Endothelial cell (in vitro differentiated cells): ENCODE data around the gene SCP2D1. TPM values are rescaled to one million over a fixed set of nuclear protein-coding genes. Genes with fewer than 3 reads are reported as not detected.

Source experiments
- DNase-seq: peaks from one replicate; pipeline ENCODE4 v3.0.0; 2021; ENCODE audit warnings: low spot score
- H3K27ac Mint-ChIP-seq: one replicate; pipeline ENCODE4 v1.8.0; 2021; ENCODE audit warnings: mixed read lengths, inconsistent platforms; ENCODE audit not compliant: unreplicated experiment
- H3K27me3 Mint-ChIP-seq: one replicate; pipeline ENCODE4 v1.8.0; 2021; ENCODE audit warnings: mild to moderate bottlenecking, moderate library complexity, mixed read lengths, inconsistent platforms; ENCODE audit not compliant: unreplicated experiment
- H3K36me3 Mint-ChIP-seq: one replicate; pipeline ENCODE4 v1.8.0; 2021; ENCODE audit warnings: mild to moderate bottlenecking, low read depth, mixed read lengths, inconsistent platforms; ENCODE audit not compliant: unreplicated experiment
- H3K4me1 Mint-ChIP-seq: one replicate; pipeline ENCODE4 v1.8.0; 2021; ENCODE audit warnings: mild to moderate bottlenecking, mixed read lengths, inconsistent platforms; ENCODE audit not compliant: unreplicated experiment
- H3K4me3 Mint-ChIP-seq: one replicate; pipeline ENCODE4 v1.8.0; 2021; ENCODE audit warnings: mild to moderate bottlenecking, mixed read lengths, inconsistent platforms; ENCODE audit not compliant: unreplicated experiment
- H3K9me3 Mint-ChIP-seq: one replicate; pipeline ENCODE4 v1.8.0; 2021; ENCODE audit warnings: mixed read lengths, inconsistent platforms; ENCODE audit not compliant: unreplicated experiment
- total RNA-seq: library from RNA; stranded (reverse); fragmentation: NEBNext Ultra II Directional; extraction: Animal tissue kit (Norgen Biotek cat#: 25700); gene quantifications from one replicate; pipeline ENCODE4 v1.2.1, GENCODE V29; 2021; ENCODE audit not compliant: unreplicated experiment
- TF ChIP-seq, protein P1 (sequence below): fragments of 200-600 bp; sonication (generic); IDR thresholded peaks from one replicate; pipeline ENCODE4 v1.5.0; 2021; ENCODE audit warnings: antibody characterized with exemption; ENCODE audit not compliant: unreplicated experiment

The SCP2D1 gene
- total RNA-seq, 1 donor from 2014 or later, result not detected

DNA sequence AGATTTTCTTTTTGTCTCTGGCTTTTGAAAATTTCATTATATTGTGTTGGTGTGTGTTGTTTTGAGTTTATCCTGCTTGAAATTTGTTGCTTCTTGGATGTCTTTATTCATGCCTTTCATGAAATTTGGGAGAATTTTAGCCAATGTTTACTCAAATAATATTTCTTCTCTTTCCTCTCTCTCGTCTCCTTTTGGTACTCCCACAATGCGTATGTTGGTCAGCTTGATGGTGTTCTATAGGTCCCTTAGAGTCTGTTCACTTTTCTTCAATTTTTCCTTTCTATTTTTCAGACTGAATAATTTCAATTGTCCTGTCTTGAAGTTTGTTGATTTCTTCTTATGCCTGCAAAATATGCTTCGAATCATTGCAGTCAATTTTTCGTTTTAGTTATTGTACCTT lies 39.6 kb downstream of the SCP2D1 start:
- H3K9me3 Mint-ChIP-seq, result no peaks in the 10 kb centered on the region
- H3K27me3 Mint-ChIP-seq, result peaks cover 1% of the 10 kb centered on the region
- TF ChIP-seq, protein P1, sequence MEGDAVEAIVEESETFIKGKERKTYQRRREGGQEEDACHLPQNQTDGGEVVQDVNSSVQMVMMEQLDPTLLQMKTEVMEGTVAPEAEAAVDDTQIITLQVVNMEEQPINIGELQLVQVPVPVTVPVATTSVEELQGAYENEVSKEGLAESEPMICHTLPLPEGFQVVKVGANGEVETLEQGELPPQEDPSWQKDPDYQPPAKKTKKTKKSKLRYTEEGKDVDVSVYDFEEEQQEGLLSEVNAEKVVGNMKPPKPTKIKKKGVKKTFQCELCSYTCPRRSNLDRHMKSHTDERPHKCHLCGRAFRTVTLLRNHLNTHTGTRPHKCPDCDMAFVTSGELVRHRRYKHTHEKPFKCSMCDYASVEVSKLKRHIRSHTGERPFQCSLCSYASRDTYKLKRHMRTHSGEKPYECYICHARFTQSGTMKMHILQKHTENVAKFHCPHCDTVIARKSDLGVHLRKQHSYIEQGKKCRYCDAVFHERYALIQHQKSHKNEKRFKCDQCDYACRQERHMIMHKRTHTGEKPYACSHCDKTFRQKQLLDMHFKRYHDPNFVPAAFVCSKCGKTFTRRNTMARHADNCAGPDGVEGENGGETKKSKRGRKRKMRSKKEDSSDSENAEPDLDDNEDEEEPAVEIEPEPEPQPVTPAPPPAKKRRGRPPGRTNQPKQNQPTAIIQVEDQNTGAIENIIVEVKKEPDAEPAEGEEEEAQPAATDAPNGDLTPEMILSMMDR, result no peak

GRCh38 chr20:18853946-18854646 lies 40.5 kb downstream of the SCP2D1 start:
- Mint-ChIP-seq H3K27ac (no peak overlapping the region), H3K36me3 (no peaks in the 10 kb centered on the region), H3K4me3 (no peak overlapping the region), H3K9me3 (no peaks in the 10 kb centered on the region), H3K4me1 (peaks cover 6% of the 10 kb centered on the region), H3K27me3 (peaks cover 1% of the 10 kb centered on the region)
- TF ChIP-seq, protein P1, result no peak
- no peak for DNase-seq

More for the DNA sequence above, 39.6 kb downstream of the SCP2D1 start:
- no peak overlapping the region for H3K27ac Mint-ChIP-seq
- DNase-seq, result no peak
- H3K36me3 Mint-ChIP-seq, result no peaks in the 10 kb centered on the region
- no peak overlapping the region for H3K4me3 Mint-ChIP-seq
- peaks cover 3% of the 10 kb centered on the region for H3K4me1 Mint-ChIP-seq

GRCh38 chr20:18855882-18856281 lies 42.3 kb downstream of the SCP2D1 start:
- TF ChIP-seq, protein P1, result no peak
- Mint-ChIP-seq H3K27ac (no peak overlapping the region), H3K4me3 (no peak overlapping the region), H3K9me3 (peaks cover 4% of the 10 kb centered on the region), H3K4me1 (peaks cover 6% of the 10 kb centered on the region), H3K27me3 (no peaks in the 10 kb centered on the region), H3K36me3 (no peaks in the 10 kb centered on the region)
- no peak for DNase-seq

- TF ChIP-seq, protein P1, result no peak
- H3K4me3 Mint-ChIP-seq, result no peak overlapping the region
- H3K4me1 Mint-ChIP-seq, result peaks cover 6% of the 10 kb centered on the region
- peaks cover 4% of the 10 kb centered on the region for H3K9me3 Mint-ChIP-seq
- no peak overlapping the region for H3K27ac Mint-ChIP-seq
- H3K36me3 Mint-ChIP-seq, result no peaks in the 10 kb centered on the region
- H3K27me3 Mint-ChIP-seq, result no peaks in the 10 kb centered on the region
- DNase-seq, result no peak
These were observed 43.3 kb downstream of the SCP2D1 start for GRCh38 chr20:18856873-18857272.

DNA sequence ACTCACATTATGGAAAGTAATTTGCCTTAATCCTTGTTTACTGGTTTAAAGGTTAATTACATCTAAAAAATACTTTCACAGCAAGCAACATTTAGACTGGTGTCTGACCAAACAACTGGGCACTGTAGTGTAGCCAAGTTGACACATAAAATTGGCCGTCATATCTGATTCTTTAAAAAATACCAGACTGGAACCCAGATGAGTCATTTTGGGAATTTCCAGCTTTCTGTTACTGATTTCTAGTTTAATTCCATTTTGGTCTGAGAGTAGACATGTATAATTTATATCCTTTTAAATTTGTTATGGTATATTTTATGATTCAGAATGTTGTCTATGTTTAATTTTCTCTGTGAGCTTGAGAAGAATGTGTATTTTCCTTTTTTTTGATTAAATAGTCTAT lies 44.1 kb downstream of the SCP2D1 start:
- peaks cover 6% of the 10 kb centered on the region for H3K4me1 Mint-ChIP-seq
- peaks cover 4% of the 10 kb centered on the region for H3K9me3 Mint-ChIP-seq
- H3K36me3 Mint-ChIP-seq, result no peaks in the 10 kb centered on the region
- H3K27me3 Mint-ChIP-seq, result no peaks in the 10 kb centered on the region
- H3K4me3 Mint-ChIP-seq, result no peak overlapping the region
- TF ChIP-seq, protein P1, result no peak
- no peak overlapping the region for H3K27ac Mint-ChIP-seq
- DNase-seq, result no peak
